Activated CD4-positive, alpha-beta T cell treated with anti-CD3 and anti-CD28 coated beads, Interleukin-2, Interleukin-4, amounts not matched to agents 100 ng/mL and 50 ng/mL, durations not matched to agents 16 hours and 8 hours (primary cell): ENCODE measurements around the gene TTLL12.

Experiments used
- DNase-seq: peaks from one replicate; pipeline ENCODE4 v3.0.0-alpha.2; 2020; ENCODE audit warnings: low spot score

Gene TTLL12

DNA sequence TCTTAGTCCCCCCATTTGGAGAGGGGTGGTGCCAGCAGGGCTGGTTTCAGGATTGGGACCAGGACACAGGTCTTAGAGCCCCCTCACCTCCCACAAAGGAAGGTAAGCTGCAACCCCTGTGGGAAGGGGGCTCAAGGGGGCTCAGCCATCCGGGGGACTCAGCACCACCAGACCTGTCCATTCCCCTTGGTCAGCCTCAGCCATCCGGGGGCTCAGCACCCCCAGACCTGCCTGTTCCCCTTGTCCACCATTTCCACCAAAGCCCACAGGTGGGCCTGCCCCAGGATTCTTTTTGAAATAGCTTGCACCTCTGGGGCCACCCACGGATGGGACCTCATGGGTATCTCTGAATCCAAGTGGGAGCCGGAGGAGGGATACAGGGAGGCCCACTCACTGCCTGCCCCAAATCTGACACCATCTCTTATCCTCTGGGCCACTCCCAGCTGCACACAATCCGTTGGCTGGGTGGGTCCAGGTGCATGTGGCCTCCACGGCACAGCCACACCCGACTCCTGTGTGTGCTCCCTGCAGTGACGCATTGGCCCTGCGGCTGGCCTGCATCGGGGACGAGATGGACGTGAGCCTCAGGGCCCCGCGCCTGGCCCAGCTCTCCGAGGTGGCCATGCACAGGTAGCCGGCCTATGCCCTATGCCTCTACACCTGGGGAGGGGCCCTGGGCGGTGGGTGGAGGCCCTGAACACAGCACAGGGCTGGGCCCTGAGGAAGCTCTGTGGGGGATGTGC is 59.6 kb downstream of the TTLL12 start:
- no peak for DNase-seq

- no peak for DNase-seq
Measured at GRCh38 chr22:43126501-43127165, 60.3 kb downstream of the TTLL12 start.

GRCh38 chr22:43118953-43119458 is 67.9 kb downstream of the TTLL12 start:
- no peak for DNase-seq

GRCh38 chr22:43118024-43118849 is 68.7 kb downstream of the TTLL12 start:
- DNase-seq: no peak

DNA sequence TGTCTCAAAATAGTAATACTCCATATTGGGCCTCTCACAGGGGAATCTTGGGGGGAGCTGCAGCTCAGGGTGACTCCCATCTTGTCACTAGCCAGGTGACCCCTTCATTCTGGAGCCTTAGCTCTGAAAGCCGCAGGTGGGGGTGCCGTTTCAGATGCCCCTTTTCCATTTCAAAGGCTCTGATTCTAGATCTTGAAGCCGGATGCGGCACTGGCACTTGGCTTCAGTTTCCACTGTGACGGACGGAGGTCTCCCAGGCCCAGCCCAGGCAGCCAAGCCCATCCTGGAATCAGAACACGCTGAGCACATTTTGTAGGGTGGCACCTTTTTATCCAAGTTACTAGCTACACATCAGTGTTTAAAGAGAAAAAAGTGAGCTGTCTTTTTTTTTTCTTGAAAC is 70.0 kb downstream of the TTLL12 start:
- no peak for DNase-seq
